Hepatocyte (in vitro differentiated cells): ENCODE results near the gene C5orf22. TPM values are rescaled to one million over a fixed set of nuclear protein-coding genes. Genes with fewer than 3 reads are reported as not detected.

Experiments used
- DNase-seq: peaks from one replicate; pipeline ENCODE4 v3.0.0-alpha.2; 2016; ENCODE audit warnings: low spot score
- H2AFZ ChIP-seq: fragments of 200-600 bp; sonication (generic); 2 replicates; pipeline ENCODE4 v1.6.0; 2016; ENCODE audit warnings: antibody characterized with exemption, mild to moderate bottlenecking
- H3K27ac ChIP-seq: fragments of 200-600 bp; sonication (generic); 2 replicates; pipeline ENCODE4 v1.5.1; 2016; ENCODE audit warnings: mild to moderate bottlenecking
- H3K27me3 ChIP-seq: fragments of 200-600 bp; sonication (generic); 2 replicates; pipeline ENCODE4 v1.6.1; 2016
- H3K36me3 ChIP-seq: fragments of 200-600 bp; sonication (generic); replicated peaks from 2 replicates; pipeline ENCODE4 v1.5.1; 2016; ENCODE audit warnings: low read depth; ENCODE audit not compliant: insufficient read depth
- H3K4me1 ChIP-seq: fragments of 200-600 bp; sonication (generic); 2 replicates; pipeline ENCODE4 v1.5.1; 2016; ENCODE audit warnings: mild to moderate bottlenecking, moderate library complexity; ENCODE audit not compliant: insufficient read depth
- H3K4me2 ChIP-seq: fragments of 200-600 bp; sonication (generic); 2 replicates; pipeline ENCODE4 v1.6.0; 2016
- H3K4me3 ChIP-seq: fragments of 200-600 bp; sonication (generic); 2 replicates; pipeline ENCODE4 v1.5.1; 2016; ENCODE audit warnings: mild to moderate bottlenecking
- H3K79me2 ChIP-seq: fragments of 200-600 bp; sonication (generic); 2 replicates; pipeline ENCODE4 v1.6.0; 2017; ENCODE audit warnings: mild to moderate bottlenecking
- H3K9me2 ChIP-seq: fragments of 200-600 bp; sonication (generic); replicated peaks from 2 replicates; pipeline ENCODE4 v1.6.0; 2017; ENCODE audit warnings: mild to moderate bottlenecking; ENCODE audit not compliant: insufficient read depth
- H3K9me3 ChIP-seq: fragments of 200-600 bp; sonication (generic); 2 replicates; pipeline ENCODE4 v1.5.1; 2016; ENCODE audit warnings: low read depth, mild to moderate bottlenecking
- H4K20me1 ChIP-seq: fragments of 200-600 bp; sonication (generic); 2 replicates; pipeline ENCODE4 v1.6.0; 2016; ENCODE audit warnings: mild to moderate bottlenecking; ENCODE audit not compliant: insufficient read depth, poor library complexity, severe bottlenecking
- EZH2 ChIP-seq: fragments of 200-600 bp; sonication (generic); IDR thresholded peaks from 2 replicates; pipeline ENCODE4 v1.6.1; 2016; ENCODE audit warnings: antibody characterized with exemption, mild to moderate bottlenecking, borderline replicate concordance
- EZH2phosphoT487 ChIP-seq: fragments of 200-600 bp; sonication (generic); IDR thresholded peaks from one replicate; pipeline ENCODE4 v1.6.1; 2018; ENCODE audit warnings: antibody characterized with exemption, mild to moderate bottlenecking, low read depth, moderate library complexity; ENCODE audit not compliant: unreplicated experiment, severe bottlenecking
- WGBS: methylation state at CpG from one replicate; pipeline ENCODE4 v1.1.6; 2016; ENCODE audit warnings: low lambda C conversion rate; ENCODE audit errors: missing lambda C conversion rate; 5-methylcytosine and 5-hydroxymethylcytosine counted together
- polyA plus RNA-seq: library from polyadenylated mRNA; unstranded; fragments of >200 nt; fragmentation: Nextera tagmentation; extraction: Ambion mirVana; gene quantifications from 2 replicates; pipeline ENCODE4 v1.2.1, GENCODE V29; 2016
- total RNA-seq: library from RNA; depleted of rRNA; stranded (reverse); fragments of >200 nt; gene quantifications from 2 replicates; pipeline ENCODE4 v1.2.3, GENCODE V29; 2014
- TF ChIP-seq, protein P1 (sequence below): fragments of 200-600 bp; sonication (generic); IDR thresholded peaks from 2 replicates; pipeline ENCODE4 v1.5.1; 2016; ENCODE audit warnings: antibody characterized with exemption, mild to moderate bottlenecking; ENCODE audit not compliant: poor library complexity

Gene C5orf22
- total and polyA plus RNA-seq, 2 experiments from 2014 or later: 15.3 to 15.8 TPM

- no peaks in the 10 kb centered on the region for H3K4me1 ChIP-seq
- H3K9me3 ChIP-seq: no peaks in the 10 kb centered on the region
- DNase-seq: no peak
- H3K36me3 ChIP-seq: no peaks in the 10 kb centered on the region
- H3K27ac ChIP-seq: no peak overlapping the region
- 94% methylated on average over 1 of the region's 1 CpG for WGBS
- H2AFZ ChIP-seq: no peak overlapping the region
- no peaks in the 10 kb centered on the region for H4K20me1 ChIP-seq
- no peaks in the 10 kb centered on the region for H3K79me2 ChIP-seq
- no peaks in the 10 kb centered on the region for H3K9me2 ChIP-seq
- H3K4me3 ChIP-seq: no peak overlapping the region
- TF ChIP-seq EZH2: no peak
- no peaks in the 10 kb centered on the region for H3K27me3 ChIP-seq
- no peak overlapping the region for H3K4me2 ChIP-seq
Measured at GRCh38 chr5:31554552-31554951, 22.5 kb downstream of the C5orf22 start.

DNA sequence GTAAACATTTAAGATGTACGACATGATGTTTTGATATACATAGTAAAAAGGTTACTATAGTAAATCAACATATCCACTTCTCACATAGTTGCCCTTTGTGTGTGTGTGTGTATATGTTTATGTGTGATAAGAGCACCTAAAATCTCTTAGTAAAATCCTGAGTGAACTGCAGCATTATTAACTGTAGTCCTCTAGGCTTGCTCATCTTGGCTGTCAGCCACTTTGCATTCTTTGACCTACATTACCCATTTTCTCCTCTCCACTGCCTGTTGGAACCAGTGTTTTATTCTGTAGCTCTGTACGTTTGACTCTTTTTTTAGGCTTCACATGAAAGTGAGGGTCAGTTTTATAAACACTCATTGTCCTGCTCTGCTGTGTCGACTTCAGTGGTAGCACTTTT lies 24.4 kb downstream of the C5orf22 start:
- Histone ChIP-seq H3K79me2 (no peaks in the 10 kb centered on the region), H3K9me3 (no peaks in the 10 kb centered on the region), H3K9me2 (no peaks in the 10 kb centered on the region), H3K4me1 (no peaks in the 10 kb centered on the region), H3K36me3 (no peaks in the 10 kb centered on the region), H3K4me2 (no peak overlapping the region), H2AFZ (no peak overlapping the region), H4K20me1 (no peaks in the 10 kb centered on the region), H3K4me3 (no peak overlapping the region), H3K27me3 (no peaks in the 10 kb centered on the region), H3K27ac (no peak overlapping the region)
- WGBS: 89% methylated on average over 3 of the region's 3 CpGs
- no peak for DNase-seq
- TF ChIP-seq EZH2: no peak
- TF ChIP-seq, protein P1, sequence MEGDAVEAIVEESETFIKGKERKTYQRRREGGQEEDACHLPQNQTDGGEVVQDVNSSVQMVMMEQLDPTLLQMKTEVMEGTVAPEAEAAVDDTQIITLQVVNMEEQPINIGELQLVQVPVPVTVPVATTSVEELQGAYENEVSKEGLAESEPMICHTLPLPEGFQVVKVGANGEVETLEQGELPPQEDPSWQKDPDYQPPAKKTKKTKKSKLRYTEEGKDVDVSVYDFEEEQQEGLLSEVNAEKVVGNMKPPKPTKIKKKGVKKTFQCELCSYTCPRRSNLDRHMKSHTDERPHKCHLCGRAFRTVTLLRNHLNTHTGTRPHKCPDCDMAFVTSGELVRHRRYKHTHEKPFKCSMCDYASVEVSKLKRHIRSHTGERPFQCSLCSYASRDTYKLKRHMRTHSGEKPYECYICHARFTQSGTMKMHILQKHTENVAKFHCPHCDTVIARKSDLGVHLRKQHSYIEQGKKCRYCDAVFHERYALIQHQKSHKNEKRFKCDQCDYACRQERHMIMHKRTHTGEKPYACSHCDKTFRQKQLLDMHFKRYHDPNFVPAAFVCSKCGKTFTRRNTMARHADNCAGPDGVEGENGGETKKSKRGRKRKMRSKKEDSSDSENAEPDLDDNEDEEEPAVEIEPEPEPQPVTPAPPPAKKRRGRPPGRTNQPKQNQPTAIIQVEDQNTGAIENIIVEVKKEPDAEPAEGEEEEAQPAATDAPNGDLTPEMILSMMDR: no peak
- no peak for TF ChIP-seq EZH2phosphoT487

DNA sequence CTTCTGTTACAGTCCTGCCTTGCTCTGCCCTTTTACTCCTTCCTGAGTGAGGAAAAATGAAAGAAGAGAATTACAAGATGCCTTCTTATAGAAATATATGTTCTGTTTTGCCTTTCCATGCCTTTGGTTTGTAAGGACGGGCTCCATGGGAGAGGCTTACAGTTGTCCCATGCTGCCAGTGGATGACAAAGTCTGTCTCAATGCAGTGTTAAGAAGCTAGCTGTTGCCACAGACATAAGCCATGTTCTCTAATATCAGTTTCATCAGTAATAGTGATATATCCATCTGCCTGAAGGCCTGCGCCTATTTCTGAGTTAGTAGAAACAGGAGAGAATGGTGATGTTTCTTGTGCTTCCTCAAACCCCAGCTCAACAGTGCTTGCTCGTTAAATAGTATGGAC lies 27.8 kb downstream of the C5orf22 start:
- no peak overlapping the region for H2AFZ ChIP-seq
- no peaks in the 10 kb centered on the region for H3K9me3 ChIP-seq
- H3K9me2 ChIP-seq: no peaks in the 10 kb centered on the region
- no peak for TF ChIP-seq EZH2
- TF ChIP-seq, protein P1: no peak
- no peak for TF ChIP-seq EZH2phosphoT487
- no peaks in the 10 kb centered on the region for H3K36me3 ChIP-seq
- 92% methylated on average over 3 of the region's 3 CpGs for WGBS
- H3K4me3 ChIP-seq: no peak overlapping the region
- H3K4me2 ChIP-seq: no peak overlapping the region
- no peaks in the 10 kb centered on the region for H3K27me3 ChIP-seq
- no peaks in the 10 kb centered on the region for H4K20me1 ChIP-seq
- H3K27ac ChIP-seq: no peak overlapping the region
- DNase-seq: no peak
- no peaks in the 10 kb centered on the region for H3K79me2 ChIP-seq
- H3K4me1 ChIP-seq: no peaks in the 10 kb centered on the region

DNA sequence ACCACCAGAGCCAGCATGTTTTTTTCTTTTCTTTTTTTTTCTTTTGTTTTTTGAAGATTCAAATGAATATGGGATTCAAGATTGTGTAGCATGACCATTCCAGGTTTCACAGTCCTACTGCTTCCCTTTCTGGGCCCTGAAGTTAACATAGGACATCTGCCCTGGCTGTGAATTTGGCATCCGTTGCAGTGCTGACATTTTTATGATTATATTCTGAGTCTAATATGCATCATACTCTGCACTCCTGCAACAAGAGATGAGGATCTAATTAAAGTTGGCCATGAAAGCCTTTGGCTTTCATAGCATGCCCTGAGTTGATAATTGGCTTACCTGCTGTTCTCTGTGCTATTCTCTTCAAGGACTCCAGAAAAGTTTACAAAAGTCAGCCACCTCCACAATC lies 29.8 kb downstream of the C5orf22 start:
- Histone ChIP-seq H3K36me3 (no peaks in the 10 kb centered on the region), H4K20me1 (no peaks in the 10 kb centered on the region), H3K4me2 (no peak overlapping the region), H3K9me3 (no peaks in the 10 kb centered on the region), H3K27ac (no peak overlapping the region), H3K79me2 (no peaks in the 10 kb centered on the region), H2AFZ (no peak overlapping the region), H3K27me3 (no peaks in the 10 kb centered on the region), H3K9me2 (no peaks in the 10 kb centered on the region), H3K4me3 (no peak overlapping the region), H3K4me1 (no peaks in the 10 kb centered on the region)
- no peak for DNase-seq
- TF ChIP-seq EZH2phosphoT487 (no peak), EZH2 (no peak)
- TF ChIP-seq, protein P1: no peak
- 68% methylated on average over 1 of the region's 1 CpG for WGBS
